Measurements from ENCODE around the gene CERK.

- TF ChIP-seq FOXA1 (IDR thresholded peaks at IDR 0.05) (peak; percentile 97), FOXA1 (CRISPR knock-in tag; IDR thresholded peaks at IDR 0.05) (peak; percentile 96), POLR2AphosphoS5 (IDR thresholded peaks at IDR 0.05; ENCODE audit: low read depth, low read length) (no peak), SYNCRIP (IDR thresholded peaks at IDR 0.05; ENCODE audit: insufficient read depth, low read depth, low read length) (no peak), CEBPB (IDR thresholded peaks at IDR 0.05; ENCODE audit: borderline replicate concordance, low read depth, low read length) (peak; percentile 91), ARID4A (CRISPR knock-in tag; IDR thresholded peaks at IDR 0.05; ENCODE audit: borderline replicate concordance) (peak; percentile 85), MYC (CRISPR knock-in tag; IDR thresholded peaks at IDR 0.05; ENCODE audit: borderline replicate concordance) (peak; percentile 55), SMAD1 (CRISPR knock-in tag; IDR thresholded peaks at IDR 0.05; ENCODE audit: borderline replicate concordance, low read depth) (no peak), ZNF558 (CRISPR knock-in tag; IDR thresholded peaks at IDR 0.05; ENCODE audit: borderline replicate concordance) (no peak), ZNF761 (CRISPR knock-in tag; conservative IDR thresholded peaks at IDR 0.05) (no peak), CTCF (CRISPR knock-in tag; IDR thresholded peaks at IDR 0.05) (peak; percentile 30; the same call in 1 of the 2 replicates)
Observed at GRCh38 chr22:46638601-46639431, 99.2 kb downstream of the CERK start.

Data from HepG2 (cell line).